Renal cortex interstitium (tissue), 15 donors: Measurements from ENCODE around the gene ASMT. TPM values are rescaled to one million over a fixed set of nuclear protein-coding genes. Genes with fewer than 3 reads are reported as not detected.
A peak's percentile ranks its signal among the peaks of the same experiment; 100 is the strongest.
"Not testable (repeated sequence)": the region's sequence is repeated elsewhere in the genome, so short reads cannot be mapped to it uniquely, and the experiment has no call there.

Source experiments
- DNase-seq, 11 donors: peaks; one replicate each; pipeline ENCODE4 v3.0.0-alpha.2; 2013; ENCODE audit warnings: low read depth in 9 of 11, low spot score in 4 of 11; ENCODE audit errors: extremely low read depth in 1 of 11
- long read RNA-seq, 16 experiments: transcript quantifications; one replicate each; lab custom pipeline, GENCODE V29; 2026
- polyA plus RNA-seq, 3 donors: library from polyadenylated mRNA; unstranded; fragments of 120-200 nt; gene quantifications; one replicate each; pipeline ENCODE4 v1.2.1, GENCODE V29; 2013; ENCODE audit not compliant: insufficient read length in 3 of 3

ASMT gene
- under 1 TPM in 2 of 3 donors, not detected in 1; 0.14 to 0.47 TPM for polyA plus RNA-seq
- long read RNA-seq, donor 1: 0 reads
- long read RNA-seq, donor 2: 0 reads
- long read RNA-seq, donor 3: 0 reads
- long read RNA-seq, donor 4: 0 reads
- long read RNA-seq, donor 5: 0 reads
- long read RNA-seq, donor 6, partial matches to known transcripts: 0 of 1 reads
- long read RNA-seq, donor 6, other reads (novel, unspliced or antisense): 0 of 1 reads
- long read RNA-seq, donor 7: 0 reads
- long read RNA-seq, donor 8: 0 reads
- long read RNA-seq, donor 9: 0 reads
- long read RNA-seq, donor 10: 0 reads
- long read RNA-seq, donor 11: 0 reads
- long read RNA-seq, donor 12: 0 reads
- long read RNA-seq, donor 13: 0 reads
- long read RNA-seq, donor 14: 0 reads
- long read RNA-seq, donor 15: 0 reads
- long read RNA-seq, donor 16: 0 reads

- DNase-seq: no peak
Observed at GRCh38 chrX:1614927-1615326, at the start of gene ASMT. TSS of gene ASMT (plus strand) at chrX:1615059. CDS start at chrX:1615200, 141 bp downstream.

- not testable (repeated sequence) for DNase-seq
Observed at GRCh38 chrX:1574181-1574580, 40.7 kb upstream of the ASMT start.

GRCh38 chrX:1576201-1576992 lies 38.5 kb upstream of the ASMT start:
- DNase-seq: no peak

DNA sequence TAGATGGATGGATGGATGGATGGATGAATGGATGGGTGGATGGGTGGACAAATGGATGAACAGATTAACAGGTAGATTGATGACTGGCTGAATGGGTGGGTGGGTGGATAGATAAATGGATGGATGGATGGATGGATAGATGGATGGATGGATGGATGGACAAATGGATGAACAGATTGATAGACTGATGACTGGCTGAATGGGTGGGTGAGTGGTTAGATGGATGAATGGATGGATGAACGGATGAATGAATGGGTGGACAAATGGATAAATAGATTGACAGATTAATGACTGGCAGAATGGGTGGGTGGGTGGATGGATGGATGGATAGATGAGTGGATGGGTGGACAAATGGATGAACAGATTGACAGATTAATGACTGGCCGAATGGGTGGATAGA lies 37.0 kb upstream of the ASMT start:
- no peak for DNase-seq

DNA sequence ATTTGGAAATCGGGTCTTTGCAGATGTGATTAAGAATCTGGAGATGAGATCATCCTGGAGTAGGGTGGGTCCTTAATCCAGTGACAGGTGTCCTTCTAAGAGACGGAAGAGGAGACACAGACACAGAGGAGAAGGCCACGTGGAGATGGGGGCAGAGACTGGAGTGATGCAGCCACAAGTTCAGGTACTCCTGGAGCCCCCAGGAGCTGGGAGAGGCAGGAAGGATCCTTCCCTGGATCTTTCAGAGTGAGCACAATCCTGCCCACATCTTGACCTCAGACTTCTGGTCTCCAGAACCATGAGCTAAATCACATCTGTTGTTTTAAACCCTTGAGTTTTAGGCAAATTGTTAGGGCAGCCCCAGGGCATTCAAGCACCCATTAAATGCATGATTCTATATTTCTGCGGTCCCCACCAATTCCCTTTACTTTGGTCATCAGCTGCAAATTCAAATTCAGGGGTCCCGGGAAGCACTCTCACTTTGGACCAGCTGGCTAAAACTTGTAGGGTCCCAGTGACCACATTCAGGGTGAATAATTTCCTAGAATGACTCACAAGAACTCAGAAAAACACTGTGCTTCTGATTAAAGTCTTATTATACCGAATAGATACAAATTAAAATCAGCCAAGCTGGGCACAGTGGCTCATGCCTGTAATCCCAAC lies 36.2 kb upstream of the ASMT start:
- DNase-seq: no peak

DNA sequence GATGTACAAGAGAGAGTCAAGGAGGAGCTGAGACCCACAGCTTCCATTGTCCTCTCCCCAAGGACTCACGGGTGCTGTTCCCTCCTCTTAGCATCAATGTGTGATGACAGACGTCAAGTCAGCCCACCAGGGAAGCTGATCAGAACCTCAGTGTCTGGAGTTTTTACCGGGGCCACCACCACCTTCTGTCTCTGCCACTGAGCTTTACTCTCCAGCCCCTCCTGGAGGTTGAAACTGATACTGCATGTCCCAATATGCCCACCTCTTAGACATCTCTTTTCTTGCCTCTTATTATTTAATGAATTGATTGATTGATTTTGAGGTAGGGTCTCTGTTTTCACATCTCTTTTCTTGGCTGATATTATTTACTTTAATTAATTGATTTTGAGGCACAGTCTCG lies 33.7 kb upstream of the ASMT start:
- DNase-seq: peak in 3 of 11 donors; percentile 24 to 50 (median 27)

- no peak for DNase-seq
Observed at GRCh38 chrX:1582686-1583437, 32.0 kb upstream of the ASMT start.

DNA sequence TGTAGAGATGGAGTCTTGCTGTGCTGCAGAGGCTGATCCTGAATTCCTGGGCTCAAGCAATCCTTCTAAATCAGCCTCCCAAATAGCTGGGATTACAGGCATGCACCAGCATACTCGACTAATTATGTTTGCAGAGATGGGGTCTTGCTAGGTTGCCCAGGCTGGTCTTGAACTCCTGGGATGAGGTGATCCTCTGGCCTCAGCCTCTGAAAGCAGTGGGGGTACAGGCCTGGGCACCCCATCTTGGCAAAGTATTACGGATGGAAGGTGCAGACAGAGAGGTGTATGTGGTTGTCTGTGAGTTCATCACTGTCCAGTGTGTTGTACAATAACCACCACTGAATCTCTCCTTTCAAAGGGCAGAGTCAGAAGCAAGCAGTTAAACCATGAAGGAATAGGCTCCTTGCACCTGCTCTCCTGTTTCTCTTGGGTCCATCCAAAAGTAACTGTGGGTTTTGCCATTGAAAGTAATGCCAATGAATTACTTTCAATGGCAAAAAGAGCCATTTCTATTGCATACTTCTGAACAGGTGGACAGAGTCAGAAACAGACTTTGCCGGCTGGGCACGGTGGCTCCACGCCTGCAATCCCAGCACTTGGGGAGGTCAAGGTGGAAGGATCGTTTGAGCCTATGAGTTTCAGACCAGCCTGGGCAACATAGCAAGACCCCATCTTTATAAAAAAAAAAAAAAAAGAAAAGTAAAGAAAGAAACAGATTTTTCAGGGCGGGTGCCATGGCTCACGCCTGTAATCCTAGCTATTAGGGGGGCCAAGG lies 30.4 kb upstream of the ASMT start:
- DNase-seq: no peak

GRCh38 chrX:1587161-1587560 lies 27.7 kb upstream of the ASMT start:
- DNase-seq: no peak

GRCh38 chrX:1589356-1590130 lies 25.3 kb upstream of the ASMT start:
- DNase-seq: no peak

DNA sequence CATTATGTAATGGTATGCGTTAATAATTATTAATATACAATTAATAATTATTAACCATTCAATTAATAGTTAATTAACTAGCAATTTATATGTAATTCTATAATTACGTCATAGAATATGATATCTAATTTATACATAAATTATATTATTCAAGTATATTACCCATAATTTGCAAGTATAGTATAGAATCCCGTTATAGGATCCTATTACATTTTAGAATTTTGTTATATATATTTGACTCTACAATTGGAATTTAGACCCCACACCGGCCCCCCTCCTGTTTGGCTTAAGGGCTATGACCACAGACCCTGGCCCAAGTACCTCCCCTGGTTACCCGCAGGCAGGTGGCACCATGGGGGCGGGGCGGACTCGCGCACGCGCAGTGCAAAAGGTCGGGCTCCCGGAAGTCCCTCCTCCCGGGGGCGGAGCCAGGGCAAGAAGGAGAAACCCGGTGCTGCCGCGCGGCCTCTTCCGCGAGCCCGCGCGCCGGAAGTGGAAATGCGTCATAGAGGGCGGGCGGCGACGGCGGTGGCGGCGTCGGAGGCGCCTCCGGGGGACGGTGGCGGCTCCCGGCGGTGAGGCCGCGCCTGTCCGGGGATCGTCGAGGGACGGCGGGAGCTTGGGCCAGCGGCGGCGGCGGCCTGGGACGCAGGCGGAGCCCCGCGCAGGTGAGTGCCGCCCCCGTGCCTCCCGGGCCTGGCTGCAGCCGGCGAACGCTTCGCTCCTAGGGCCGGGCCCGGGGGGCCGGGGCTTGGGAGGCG lies 23.6 kb upstream of the ASMT start, which contains the start of gene AKAP17A:
Gene AKAP17A (plus strand): TSS at position 503 of the 761 bp plus-strand sequence. CDS start 1,859 bp downstream, outside the sequence.
- DNase-seq: peak; percentile 84 to 95 (median 91)

DNA sequence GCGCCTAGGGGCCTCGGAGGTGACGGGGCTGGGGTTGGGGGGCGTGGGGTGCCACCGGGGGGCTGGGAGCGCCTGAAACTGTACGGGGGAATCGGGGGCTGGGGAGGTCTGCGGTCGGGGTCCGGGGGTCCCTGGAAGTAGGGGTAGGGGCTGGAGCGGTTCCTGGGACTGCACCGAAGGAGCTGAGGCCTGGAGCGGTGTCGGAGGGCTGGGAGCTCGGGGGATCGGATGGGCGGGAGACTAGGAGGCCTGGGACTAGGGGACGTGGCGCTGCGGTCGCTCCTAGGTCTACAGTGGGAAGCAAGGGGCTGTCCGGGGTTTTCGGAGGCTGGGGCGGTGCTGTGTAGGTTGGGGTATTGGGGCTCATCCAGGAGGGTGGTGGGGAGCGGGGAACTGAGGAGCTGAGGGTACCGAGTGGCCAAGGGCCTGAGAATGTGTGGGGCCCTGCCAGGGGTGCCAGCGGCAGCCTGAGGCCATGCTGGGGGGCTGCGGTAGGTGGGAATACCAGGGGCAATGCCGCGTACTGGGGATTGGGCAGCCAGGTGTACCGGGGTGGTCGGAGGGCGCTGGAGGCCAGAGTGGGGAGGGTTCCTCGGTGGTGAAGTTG lies 22.9 kb upstream of the ASMT start:
- DNase-seq: no peak

DNA sequence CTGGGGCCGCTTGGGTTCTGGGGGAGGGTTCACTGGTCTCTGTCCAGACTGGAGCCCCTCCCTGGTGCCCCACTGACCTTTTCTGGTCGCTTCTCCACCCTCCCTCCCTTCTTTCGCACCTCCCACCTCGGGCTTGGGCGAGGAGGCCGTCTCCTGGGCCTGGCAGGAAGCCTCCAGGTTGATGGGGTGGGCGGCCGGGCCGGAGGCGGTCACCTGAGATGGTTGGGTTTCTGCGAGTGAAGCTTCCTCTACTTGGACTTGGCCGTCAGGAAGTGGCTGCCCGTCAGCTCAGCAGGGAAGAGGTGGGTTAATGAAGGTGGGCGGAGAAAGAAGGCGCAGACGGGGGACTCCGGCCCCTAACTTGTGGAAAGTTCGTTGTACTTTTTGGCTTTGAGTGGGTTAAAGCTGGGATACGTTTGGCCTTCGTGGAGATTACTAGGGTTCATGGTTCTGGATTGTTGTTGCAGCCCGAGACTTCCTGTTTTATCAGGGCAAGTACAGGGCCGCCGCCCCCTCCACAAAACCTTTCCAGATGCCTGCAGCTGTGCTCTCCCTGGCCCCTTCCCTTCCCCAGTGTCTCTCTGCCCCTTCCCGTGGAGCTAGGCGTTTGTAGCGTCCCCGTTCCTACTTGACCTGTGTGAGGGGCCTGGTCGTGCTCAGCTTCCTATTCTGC lies 22.3 kb upstream of the ASMT start:
- DNase-seq: peak in 1 of 11 donors; percentile 34

DNA sequence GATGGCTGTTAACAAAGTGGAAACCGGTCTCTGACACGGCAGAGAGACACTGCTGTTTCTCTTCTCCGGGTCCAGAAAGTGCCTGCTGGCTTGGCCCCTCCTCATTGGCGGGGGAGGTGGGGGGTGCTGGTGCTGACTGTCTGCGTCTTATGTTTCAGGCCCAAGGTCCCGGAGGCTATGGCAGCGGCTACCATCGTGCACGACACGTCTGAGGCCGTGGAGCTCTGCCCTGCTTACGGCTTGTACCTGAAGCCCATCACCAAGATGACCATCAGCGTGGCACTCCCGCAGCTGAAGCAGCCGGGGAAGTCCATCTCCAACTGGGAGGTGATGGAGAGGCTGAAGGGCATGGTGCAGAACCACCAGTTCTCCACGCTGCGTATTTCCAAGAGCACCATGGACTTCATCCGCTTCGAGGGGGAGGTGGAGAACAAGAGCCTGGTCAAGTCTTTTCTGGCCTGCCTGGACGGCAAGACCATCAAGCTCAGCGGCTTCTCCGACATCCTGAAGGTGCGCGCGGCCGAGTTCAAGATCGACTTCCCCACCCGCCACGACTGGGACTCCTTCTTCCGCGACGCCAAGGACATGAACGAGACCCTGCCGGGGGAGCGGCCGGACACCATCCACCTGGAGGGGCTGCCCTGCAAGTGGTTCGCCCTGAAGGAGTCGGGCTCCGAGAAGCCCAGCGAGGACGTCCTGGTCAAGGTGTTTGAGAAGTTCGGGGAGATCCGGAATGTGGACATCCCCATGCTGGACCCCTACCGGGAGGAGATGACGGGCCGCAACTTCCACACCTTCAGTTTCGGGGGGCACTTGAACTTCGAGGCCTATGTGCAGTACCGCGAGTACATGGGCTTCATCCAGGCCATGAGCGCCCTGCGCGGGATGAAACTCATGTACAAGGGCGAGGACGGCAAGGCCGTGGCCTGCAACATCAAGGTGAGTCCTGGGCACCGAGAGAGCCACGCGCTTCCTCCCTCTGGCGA lies 21.3 kb upstream of the ASMT start:
- DNase-seq: no peak

DNA sequence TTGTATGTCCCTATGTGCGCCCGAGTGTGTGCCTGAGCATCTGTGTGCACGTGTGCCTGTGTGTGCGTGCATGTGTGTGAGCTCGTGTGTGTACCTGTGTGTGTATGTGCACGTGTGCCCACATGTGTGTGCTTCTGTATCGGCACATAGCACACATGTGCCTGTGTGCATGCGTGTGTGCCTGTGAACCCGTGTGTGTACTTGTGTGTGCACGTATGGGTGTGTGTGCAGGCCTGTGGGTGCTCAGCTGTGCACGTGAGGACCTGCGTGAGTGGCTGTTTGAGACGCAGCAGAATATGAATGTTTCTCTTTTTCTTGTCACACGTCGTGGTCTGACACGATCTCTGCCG lies 19.2 kb upstream of the ASMT start:
- DNase-seq: no peak
